ENCODE measurements around the gene TARDBP.

Gene TARDBP

GRCh38 chr1:10969971-10970332 lies 42.5 kb upstream of the TARDBP start:
- Histone ChIP-seq H3K36me3 (no peaks in the 10 kb centered on the region), H3K27ac (no peak overlapping the region), H3K27me3 (ENCODE audit: insufficient read depth, low read depth, severe bottlenecking) (no peaks in the 10 kb centered on the region), H3K9me3 (ENCODE audit: severe bottlenecking) (no peaks in the 10 kb centered on the region), H3K4me3 (ENCODE audit: low read depth, low read length) (no peak overlapping the region)
- TF ChIP-seq CTCF (IDR thresholded peaks at IDR 0.05; ENCODE audit: low read depth, low read length): no peak
- no peak for DNase-seq

GRCh38 chr1:10973552-10973951 lies 38.9 kb upstream of the TARDBP start:
- Histone ChIP-seq H3K27me3 (ENCODE audit: insufficient read depth, low read depth, severe bottlenecking) (no peaks in the 10 kb centered on the region), H3K36me3 (no peaks in the 10 kb centered on the region), H3K9me3 (ENCODE audit: severe bottlenecking) (no peaks in the 10 kb centered on the region), H3K4me3 (ENCODE audit: low read depth, low read length) (no peak overlapping the region), H3K27ac (no peak overlapping the region)
- TF ChIP-seq CTCF (IDR thresholded peaks at IDR 0.05; ENCODE audit: low read depth, low read length): no peak
- no peak for DNase-seq

- H3K4me3 ChIP-seq (ENCODE audit: low read depth, low read length): no peak overlapping the region
- no peak for DNase-seq
- TF ChIP-seq CTCF (IDR thresholded peaks at IDR 0.05; ENCODE audit: low read depth, low read length): no peak
- H3K9me3 ChIP-seq (ENCODE audit: severe bottlenecking): no peaks in the 10 kb centered on the region
- H3K27ac ChIP-seq: no peak overlapping the region
- no peaks in the 10 kb centered on the region for H3K27me3 ChIP-seq (ENCODE audit: insufficient read depth, low read depth, severe bottlenecking)
- H3K36me3 ChIP-seq: no peaks in the 10 kb centered on the region
Observed at GRCh38 chr1:10973956-10974881, 38.2 kb upstream of the TARDBP start.

GRCh38 chr1:10975567-10976326 lies 36.7 kb upstream of the TARDBP start:
- no peak for DNase-seq
- no peak for TF ChIP-seq CTCF (IDR thresholded peaks at IDR 0.05; ENCODE audit: low read depth, low read length)
- no peaks in the 10 kb centered on the region for H3K9me3 ChIP-seq (ENCODE audit: severe bottlenecking)
- no peak overlapping the region for H3K27ac ChIP-seq
- H3K4me3 ChIP-seq (ENCODE audit: low read depth, low read length): no peak overlapping the region
- H3K36me3 ChIP-seq: no peaks in the 10 kb centered on the region
- no peaks in the 10 kb centered on the region for H3K27me3 ChIP-seq (ENCODE audit: insufficient read depth, low read depth, severe bottlenecking)

- DNase-seq: no peak
- H3K27ac ChIP-seq: no peak overlapping the region
- H3K4me3 ChIP-seq (ENCODE audit: low read depth, low read length): no peak overlapping the region
- no peaks in the 10 kb centered on the region for H3K36me3 ChIP-seq
- H3K9me3 ChIP-seq (ENCODE audit: severe bottlenecking): peaks cover 2% of the 10 kb centered on the region
- TF ChIP-seq CTCF (IDR thresholded peaks at IDR 0.05; ENCODE audit: low read depth, low read length): no peak
- H3K27me3 ChIP-seq (ENCODE audit: insufficient read depth, low read depth, severe bottlenecking): no peaks in the 10 kb centered on the region
Observed at GRCh38 chr1:10978719-10979118, 33.7 kb upstream of the TARDBP start.
